LNCaP clone FGC (cell line): ENCODE results near the gene TDRD6.

Source experiments
- DNase-seq: peaks from one replicate; pipeline ENCODE4 v3.0.0-alpha.2; 2011; ENCODE audit warnings: low read depth
- H3K4me3 ChIP-seq: 2 replicates; pipeline ENCODE4 v1.5.1; 2011; ENCODE audit warnings: mild to moderate bottlenecking, low read depth, low read length, control low read depth
- TF ChIP-seq, protein P1 (sequence below): IDR thresholded peaks from 2 replicates; pipeline ENCODE4 v1.5.1; 2012; ENCODE audit warnings: mild to moderate bottlenecking; ENCODE audit not compliant: control insufficient read depth, insufficient read depth; ENCODE audit errors: extremely low read depth

Gene TDRD6

DNA sequence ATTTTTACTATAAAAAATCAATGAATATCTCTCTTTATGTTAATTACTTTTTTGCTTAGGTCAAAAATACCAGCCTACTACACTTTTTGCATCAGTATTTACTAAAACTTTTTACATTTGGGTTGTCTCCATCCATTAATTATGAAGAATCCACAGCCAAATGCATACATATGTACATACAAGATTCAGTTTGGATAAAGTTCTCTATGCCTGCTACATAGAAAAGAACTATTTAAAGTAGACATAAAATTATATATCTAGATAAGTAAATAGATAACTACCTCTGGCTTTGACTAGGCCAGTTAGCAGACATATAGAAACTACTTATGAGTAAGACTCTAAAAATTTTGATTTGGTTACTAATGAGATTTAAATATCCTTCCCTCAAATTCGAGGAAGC is 12.3 kb downstream of the TDRD6 start:
- no peak for DNase-seq
- TF ChIP-seq, protein P1, sequence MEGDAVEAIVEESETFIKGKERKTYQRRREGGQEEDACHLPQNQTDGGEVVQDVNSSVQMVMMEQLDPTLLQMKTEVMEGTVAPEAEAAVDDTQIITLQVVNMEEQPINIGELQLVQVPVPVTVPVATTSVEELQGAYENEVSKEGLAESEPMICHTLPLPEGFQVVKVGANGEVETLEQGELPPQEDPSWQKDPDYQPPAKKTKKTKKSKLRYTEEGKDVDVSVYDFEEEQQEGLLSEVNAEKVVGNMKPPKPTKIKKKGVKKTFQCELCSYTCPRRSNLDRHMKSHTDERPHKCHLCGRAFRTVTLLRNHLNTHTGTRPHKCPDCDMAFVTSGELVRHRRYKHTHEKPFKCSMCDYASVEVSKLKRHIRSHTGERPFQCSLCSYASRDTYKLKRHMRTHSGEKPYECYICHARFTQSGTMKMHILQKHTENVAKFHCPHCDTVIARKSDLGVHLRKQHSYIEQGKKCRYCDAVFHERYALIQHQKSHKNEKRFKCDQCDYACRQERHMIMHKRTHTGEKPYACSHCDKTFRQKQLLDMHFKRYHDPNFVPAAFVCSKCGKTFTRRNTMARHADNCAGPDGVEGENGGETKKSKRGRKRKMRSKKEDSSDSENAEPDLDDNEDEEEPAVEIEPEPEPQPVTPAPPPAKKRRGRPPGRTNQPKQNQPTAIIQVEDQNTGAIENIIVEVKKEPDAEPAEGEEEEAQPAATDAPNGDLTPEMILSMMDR: no peak

DNA sequence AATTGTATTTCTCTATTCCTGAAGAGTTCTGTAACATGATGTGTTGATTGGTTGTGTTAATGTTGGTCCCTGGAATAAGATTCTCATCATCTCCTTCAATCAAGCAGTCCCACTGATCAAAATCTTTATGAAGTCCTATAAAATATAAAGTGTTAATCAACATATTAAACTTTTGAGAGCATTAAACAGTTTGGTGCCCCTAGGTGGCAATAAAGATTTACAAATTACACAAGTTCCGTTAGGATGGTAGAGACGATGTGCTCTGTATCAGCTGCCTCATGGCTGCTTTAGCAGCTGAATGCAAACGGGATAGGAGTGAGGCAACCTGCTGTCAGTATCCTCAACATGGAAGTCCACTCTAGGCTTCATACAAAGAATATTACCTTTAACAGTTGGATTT is 16.9 kb downstream of the TDRD6 start:
- no peak overlapping the region for H3K4me3 ChIP-seq
- TF ChIP-seq, protein P1: peak; percentile 63
- DNase-seq: peak; percentile 37

More for the DNA sequence above, 12.3 kb downstream of the TDRD6 start:
- no peak overlapping the region for H3K4me3 ChIP-seq

DNA sequence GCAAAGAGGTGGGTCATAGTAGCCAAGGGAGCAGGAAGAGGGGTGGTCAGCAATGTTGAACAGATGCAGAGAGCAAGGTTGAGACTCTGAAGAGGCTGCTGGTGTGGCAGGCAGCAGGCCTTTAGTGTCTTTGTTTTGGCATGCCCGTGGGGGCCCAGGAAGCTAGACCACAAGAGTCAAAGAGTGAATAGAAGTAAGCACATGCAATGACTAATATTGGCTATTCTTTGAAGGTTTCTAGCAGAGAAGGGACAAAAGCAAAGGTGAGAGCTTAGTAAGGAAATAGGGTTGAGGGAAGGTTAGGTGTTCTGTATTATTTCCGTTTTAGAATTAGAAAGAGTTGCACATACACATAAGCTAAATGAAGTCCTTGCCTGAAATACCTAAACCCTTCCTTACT is 18.8 kb downstream of the TDRD6 start:
- no peak overlapping the region for H3K4me3 ChIP-seq
- TF ChIP-seq, protein P1: no peak
- DNase-seq: no peak

DNA sequence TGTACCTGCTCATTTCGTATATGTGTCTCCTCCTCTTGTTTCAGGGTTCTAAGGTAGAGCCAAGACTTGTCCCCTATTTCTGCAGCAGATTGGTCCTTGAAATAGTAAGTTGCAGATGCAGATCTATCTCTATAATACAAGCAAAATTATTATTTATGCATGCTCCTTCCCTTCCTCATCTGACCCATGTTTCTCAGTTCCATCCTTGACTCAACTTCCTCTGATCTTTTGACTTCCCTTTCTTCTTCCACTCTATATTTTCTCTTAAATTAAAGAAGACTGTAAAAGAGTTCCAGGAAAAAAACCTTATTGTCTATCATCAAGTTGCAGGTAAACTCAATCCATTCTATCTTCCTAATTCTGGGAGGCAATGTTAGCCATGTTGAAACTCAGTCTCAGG is 23.8 kb downstream of the TDRD6 start:
- no peak for DNase-seq
- TF ChIP-seq, protein P1: no peak
- no peak overlapping the region for H3K4me3 ChIP-seq

DNA sequence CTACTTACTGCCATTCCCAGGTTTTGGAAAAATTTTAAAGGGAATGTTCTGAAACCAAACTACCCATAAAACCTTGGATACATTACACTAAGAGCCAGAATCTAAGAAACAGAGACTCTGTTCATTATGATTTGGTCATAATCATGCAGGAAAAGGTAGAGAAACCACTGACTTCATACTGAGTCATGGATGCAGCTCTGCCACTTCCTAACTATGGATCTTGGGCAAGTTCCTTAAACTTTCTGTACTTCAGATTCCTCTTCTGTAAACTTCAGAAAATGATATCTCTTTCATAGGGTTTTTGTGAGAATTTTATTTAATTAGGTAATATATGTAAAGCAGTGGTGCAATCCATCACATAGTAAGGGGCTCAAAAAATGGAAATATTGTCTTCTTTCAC is 27.5 kb downstream of the TDRD6 start:
- DNase-seq: no peak
- TF ChIP-seq, protein P1: no peak
- no peak overlapping the region for H3K4me3 ChIP-seq

DNA sequence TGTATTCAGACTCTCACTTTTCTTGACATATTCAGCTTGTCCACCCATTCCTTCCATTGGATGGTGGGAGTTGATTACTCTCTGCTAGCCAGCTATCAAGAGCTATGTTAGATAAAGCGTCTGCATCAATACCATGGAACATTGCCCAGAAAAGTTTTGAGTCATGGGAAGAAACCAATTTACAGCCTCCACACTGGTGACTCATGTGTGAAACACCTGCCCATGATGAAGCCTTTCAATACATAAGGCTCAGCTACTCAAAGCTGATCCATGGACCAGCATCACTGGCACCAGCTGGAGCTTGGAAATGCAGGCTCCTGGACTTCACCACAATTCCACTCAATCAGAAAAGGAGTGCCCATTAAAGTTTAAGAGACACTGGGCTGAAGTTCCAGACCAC is 31.4 kb downstream of the TDRD6 start:
- H3K4me3 ChIP-seq: no peak overlapping the region
- TF ChIP-seq, protein P1: no peak
- no peak for DNase-seq

DNA sequence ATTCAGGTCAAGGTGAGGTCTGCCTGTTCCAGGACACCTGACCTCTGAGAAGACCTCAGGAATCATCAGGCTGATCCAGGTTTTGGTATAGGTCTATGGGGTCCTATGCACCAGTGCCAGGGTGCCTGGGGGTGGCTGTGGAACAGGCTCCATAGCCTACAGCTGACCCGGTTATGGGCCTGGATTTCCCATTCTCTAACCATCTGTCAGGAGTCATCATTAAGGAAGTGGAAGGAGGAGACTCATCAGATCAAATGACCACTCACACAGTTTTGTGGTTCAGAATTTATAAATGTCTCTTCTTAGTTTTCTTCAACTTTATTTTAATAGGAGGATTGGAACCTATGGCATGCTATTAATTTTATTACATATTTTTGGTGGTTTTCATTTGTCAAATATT is 32.7 kb downstream of the TDRD6 start:
- TF ChIP-seq, protein P1: no peak
- no peak overlapping the region for H3K4me3 ChIP-seq
- no peak for DNase-seq
